ENCODE results near the gene PAX7.

Gene PAX7

GRCh38 chr1:18642278-18643095, 11.8 kb downstream of the PAX7 start:
- no peak for DNase-seq

- no peak for DNase-seq
These were observed 12.7 kb downstream of the PAX7 start for GRCh38 chr1:18643154-18644012.

DNA sequence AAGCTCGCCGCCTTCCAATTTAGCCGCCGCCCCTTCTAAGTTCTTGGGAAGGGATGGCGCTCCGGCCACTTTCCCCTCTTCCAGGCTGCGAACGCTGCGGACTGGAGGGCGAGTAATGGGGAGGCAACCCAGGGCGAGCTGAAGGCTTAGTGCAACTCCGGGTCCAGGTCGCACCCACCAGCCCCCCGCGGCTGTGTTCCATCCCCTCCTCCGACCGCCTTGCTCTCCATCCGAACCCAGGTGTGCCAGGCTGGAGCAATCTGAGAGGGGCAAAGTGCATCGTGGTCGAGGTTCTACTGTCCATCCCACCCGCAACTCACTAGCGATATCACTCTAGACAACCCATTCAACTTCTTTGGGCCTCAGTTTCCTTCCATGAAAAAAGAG, 13.4 kb downstream of the PAX7 start:
- DNase-seq = no peak

GRCh38 chr1:18644446-18644845, 13.8 kb downstream of the PAX7 start:
- no peak for DNase-seq

- no peak for DNase-seq
These were observed 14.5 kb downstream of the PAX7 start for GRCh38 chr1:18644973-18645746.

DNA sequence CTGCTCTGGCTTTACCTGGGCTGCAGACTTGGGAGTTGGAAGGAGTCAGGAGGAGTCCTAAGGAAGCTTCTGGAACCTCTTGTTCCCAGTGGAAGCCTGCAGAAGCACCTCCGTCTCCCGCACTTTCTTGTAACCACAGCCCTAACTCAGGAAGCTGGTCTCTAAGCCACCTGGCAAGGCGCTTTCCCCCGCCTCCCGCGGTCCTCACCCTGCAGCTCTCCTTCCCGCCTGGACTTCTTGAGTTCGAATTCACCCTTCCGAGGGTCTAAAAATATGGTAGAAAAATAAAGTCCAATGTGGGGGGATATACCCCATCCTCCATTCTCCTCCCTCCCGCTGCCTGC, 15.1 kb downstream of the PAX7 start:
- no peak for DNase-seq

GRCh38 chr1:18646091-18646785, 15.6 kb downstream of the PAX7 start:
- no peak for DNase-seq

DNA sequence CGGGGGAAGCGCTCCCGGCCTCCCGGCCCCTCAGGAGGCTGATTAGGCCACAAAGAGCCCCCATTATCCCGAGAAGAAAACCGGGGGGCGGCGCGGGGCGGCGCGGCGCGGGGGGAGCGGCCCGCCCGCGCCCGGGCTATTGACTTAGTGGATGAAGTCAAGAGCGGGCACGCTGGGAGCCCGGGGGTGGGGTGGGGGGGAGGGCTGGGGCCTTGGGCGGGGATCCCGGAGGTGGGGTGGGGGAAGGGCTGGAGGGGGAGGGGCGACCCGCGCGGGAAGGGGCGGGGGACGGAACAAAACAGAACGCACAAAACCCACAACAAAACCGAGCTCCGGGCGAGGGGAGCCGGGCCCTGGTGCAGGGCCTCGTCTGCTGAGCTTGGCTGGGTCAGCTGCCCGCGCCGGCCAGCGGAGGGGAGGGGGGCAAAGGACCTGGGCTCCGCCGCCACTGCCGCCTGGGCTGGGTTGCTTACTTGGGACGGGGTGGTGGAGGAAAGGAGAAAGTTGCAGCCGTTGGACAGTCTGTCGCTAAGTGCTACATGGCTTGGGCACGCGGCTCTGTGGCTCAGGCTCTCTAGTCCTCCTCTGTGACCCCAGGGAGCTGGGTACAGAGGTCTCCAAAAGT, 16.3 kb downstream of the PAX7 start:
- DNase-seq = no peak

DNA sequence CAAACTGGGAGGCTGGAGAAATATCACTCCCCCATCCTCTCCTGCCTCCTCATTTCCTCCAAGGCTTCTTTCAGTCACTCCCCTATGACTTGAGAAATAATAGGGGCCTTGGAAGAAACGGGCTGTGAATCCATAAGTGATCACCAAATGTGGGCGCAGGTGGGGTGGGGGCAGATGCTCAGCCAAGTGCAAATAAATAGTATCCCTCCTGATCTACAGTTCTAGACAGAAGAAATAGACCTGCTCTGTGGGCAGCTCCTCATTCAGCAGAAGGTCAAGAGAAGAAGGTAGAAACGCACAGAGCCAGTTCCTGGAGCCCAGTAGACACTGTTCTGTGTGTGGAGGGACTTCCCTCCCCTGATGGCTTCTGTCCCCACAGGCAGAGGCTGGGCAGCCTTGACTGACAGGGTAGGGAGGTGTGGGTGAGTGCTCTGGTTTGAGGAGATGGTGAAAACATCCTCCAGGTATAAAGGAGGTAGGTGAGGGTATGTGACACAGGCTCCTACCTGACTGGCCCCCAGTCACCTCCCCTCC, 17.1 kb downstream of the PAX7 start:
- no peak for DNase-seq

GRCh38 chr1:18649693-18650370, 19.2 kb downstream of the PAX7 start:
- no peak for DNase-seq

DNA sequence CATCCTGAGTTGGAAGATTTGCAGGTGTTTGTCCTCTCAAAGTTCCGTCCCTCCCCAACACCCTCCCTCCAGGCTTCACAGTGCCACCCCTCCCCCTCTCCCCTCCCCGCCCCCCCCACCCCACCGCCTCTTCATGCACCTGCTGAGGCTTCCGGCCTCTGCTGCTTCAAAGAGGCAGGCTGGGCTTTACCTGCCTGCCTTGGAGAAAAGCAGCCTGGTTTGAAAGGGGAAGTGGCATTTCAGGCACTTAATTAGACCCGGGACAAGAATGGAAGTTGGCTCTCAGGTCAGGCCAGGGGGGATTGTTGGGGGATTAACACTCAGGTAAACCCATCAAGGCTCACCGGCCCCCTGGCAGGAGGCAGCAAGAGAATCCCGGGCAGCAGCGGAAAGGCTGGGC, 21.1 kb downstream of the PAX7 start:
- no peak for DNase-seq

DNA sequence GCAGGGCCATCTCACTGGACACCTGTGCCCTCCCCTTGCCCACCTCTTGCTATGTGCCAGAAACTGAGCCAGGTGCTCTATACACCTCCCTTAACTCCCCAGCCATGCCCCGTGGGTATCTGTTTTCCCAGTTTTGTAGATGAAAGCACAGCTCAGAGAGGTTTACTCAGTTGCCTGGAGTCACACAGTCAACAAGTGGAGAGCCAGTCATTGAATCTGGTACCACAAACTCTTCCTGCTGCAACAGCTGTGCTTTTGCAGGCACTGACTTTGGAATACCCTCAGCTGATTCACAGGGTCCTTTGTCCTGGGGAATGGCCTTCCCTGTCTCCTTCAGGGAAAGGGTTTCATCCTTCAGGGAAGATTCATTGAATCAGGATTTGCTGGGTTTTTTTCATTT, 22.1 kb downstream of the PAX7 start:
- DNase-seq = no peak

DNA sequence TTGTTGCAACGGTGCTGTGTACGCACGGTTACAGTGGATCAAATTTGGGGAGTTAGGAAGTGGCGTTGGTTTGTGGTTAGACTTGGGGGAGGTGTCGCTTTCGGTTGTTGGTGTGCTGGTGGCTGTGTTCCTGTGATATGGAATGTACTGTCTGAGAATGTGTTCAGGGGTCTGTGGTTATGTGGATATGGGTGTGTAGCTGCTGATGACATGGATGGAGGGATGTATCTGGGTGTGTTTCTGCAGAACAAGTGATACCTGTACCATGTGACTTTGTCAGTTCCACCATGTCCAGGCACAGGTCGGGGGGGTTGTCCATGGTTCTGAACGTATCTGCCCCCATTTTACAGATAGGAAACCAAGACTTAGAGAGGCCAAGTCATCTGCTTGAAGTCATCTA, 22.7 kb downstream of the PAX7 start:
- no peak for DNase-seq

DNA sequence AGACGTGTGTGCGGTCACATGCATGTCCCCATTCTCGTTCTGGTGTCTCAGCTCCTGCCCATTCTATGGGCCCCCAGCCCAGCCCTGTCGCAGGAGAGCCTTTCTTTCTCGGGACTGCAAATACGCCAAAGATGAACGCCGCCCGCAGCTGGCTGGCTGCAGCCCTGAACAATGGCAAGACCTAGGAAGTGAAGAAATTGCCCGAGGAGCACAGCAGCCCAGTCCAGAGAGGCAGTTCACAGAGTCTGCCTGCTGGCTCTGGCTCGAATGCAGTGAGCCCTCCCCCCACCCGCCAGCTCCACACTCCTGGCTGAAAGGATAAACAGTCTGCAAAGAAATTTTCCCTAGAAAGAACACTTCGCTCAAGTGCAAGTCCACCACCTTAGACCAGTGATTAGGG, 23.3 kb downstream of the PAX7 start:
- no peak for DNase-seq

GRCh38 chr1:18654599-18654998, 24.0 kb downstream of the PAX7 start:
- no peak for DNase-seq

GRCh38 chr1:18657506-18658201, 27.0 kb downstream of the PAX7 start:
- DNase-seq = no peak

DNA sequence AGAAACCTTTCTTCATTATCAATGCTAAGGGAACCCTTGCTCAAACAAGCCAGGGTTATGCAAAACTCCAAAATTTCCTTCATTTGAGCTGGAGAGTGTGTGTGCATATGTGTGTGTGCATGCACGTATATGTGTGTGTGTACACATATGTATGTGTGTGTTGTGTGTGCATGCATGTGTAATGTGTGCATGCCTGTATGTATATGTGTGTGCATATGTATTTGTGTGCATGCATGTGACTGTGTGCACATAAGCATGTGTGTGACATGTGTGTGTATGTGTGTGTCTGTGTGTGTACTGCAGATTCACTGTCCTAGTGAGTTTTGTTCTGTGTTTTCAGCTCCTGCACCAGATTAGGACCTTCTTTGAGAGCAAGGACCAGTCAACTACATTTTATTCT, 28.2 kb downstream of the PAX7 start:
- no peak for DNase-seq

GRCh38 chr1:18661404-18662285, 31.0 kb downstream of the PAX7 start:
- no peak for DNase-seq

- no peak for DNase-seq
These were observed 31.6 kb downstream of the PAX7 start for GRCh38 chr1:18662286-18662639.
